K562 (cell line): Measurements from ENCODE around the gene CTSS. TPM values are rescaled to one million over a fixed set of nuclear protein-coding genes. Genes with fewer than 3 reads are reported as not detected.

ENCODE experiments used
- ATAC-seq: fragments of 200-7000 bp; cut with Tn5 transposase; 3 replicates; pipeline ENCODE4 v1.9.1; 2020; ENCODE audit warnings: moderate library complexity
- BruUV-seq: library from RNA; stranded (reverse); fragments of 400-500 nt; replicated peaks from 2 replicates; lab custom pipeline; 2021; lab: Mats Ljungman, UMichigan
- CTCF ChIA-PET: fragments of 300-600 bp; formaldehyde crosslinking; extraction: SDS; loops from one replicate; lab custom pipeline; 2021; ENCODE audit warnings: low intra/inter-chr PET ratio; lab: Yijun Ruan, JAX
- POLR2A ChIA-PET: fragments of 300-600, 350-650 bp; sonication (Branson Sonifier 250); formaldehyde crosslinking; extraction: SDS; loops from one replicate; lab custom pipeline; 2021; ENCODE audit warnings: antibody characterized with exemption, inconsistent platforms; lab: Yijun Ruan, JAX
- DNase-seq, 4 experiments: peaks; one replicate each; pipeline versions ENCODE4 v3.0.0 to v3.0.0-alpha.2; 2011 to 2018; ENCODE audit warnings: low spot score in 3 of 4, mixed read lengths in 3 of 4; ENCODE audit errors: extremely low read depth in 1 of 4
- FAIRE-seq: peaks from 2 replicates; lab custom pipeline; 2011; peaks lifted over from hg19 to GRCh38; lab: Jason Lieb, UNC
- H2AFZ ChIP-seq: 2 replicates; pipeline ENCODE4 v1.6.0; 2011; ENCODE audit warnings: low read depth, low read length, control low read depth, inconsistent platforms
- H3K27ac ChIP-seq: fragments of 200-600 bp; 3 replicates; pipeline ENCODE4 v1.8.0; 2011; ENCODE audit warnings: low read depth, mild to moderate bottlenecking, control low read depth, inconsistent platforms, low read length, moderate library complexity, mixed read lengths; ENCODE audit errors: extremely low read depth
- H3K27me3 ChIP-seq, 2 experiments: fragments of 300-600 bp in 1 of 2; 2 replicates in 1 of 2; 3 replicates in 1 of 2; pipeline versions ENCODE4 v1.6.0 to v1.8.0; 2011; ENCODE audit warnings: inconsistent platforms in 2 of 2, low read length in 2 of 2, mild to moderate bottlenecking in 1 of 2, mixed read lengths in 1 of 2, moderate library complexity in 1 of 2; ENCODE audit not compliant: control insufficient read depth in 2 of 2, insufficient read depth in 2 of 2
- H3K36me3 ChIP-seq: fragments of 300-600 bp; 3 replicates; pipeline ENCODE4 v1.8.0; 2011; ENCODE audit warnings: mild to moderate bottlenecking, low read length, inconsistent platforms; ENCODE audit not compliant: control insufficient read depth, insufficient read depth
- H3K4me1 ChIP-seq, 2 experiments: fragments of 200-600 bp in 1 of 2; replicated peaks in 1 of 2; 2 replicates in 1 of 2; 3 replicates in 1 of 2; pipeline versions ENCODE4 v1.5.1 to v1.8.0; 2011; ENCODE audit warnings: inconsistent platforms in 2 of 2, low read length in 2 of 2, mild to moderate bottlenecking in 1 of 2, mixed read lengths in 1 of 2, moderate library complexity in 1 of 2; ENCODE audit not compliant: control insufficient read depth in 2 of 2, insufficient read depth in 2 of 2
- H3K4me2 ChIP-seq: 2 replicates; pipeline ENCODE4 v1.6.1; 2011; ENCODE audit warnings: low read length, control low read depth, inconsistent platforms, mixed read lengths; ENCODE audit not compliant: insufficient read depth
- H3K4me3 ChIP-seq: fragments of 200-600 bp; sonication (generic), shearing (Covaris generic); 2 replicates; pipeline ENCODE4 v1.5.1; 2016; ENCODE audit warnings: control low read depth, inconsistent platforms
- H3K79me2 ChIP-seq: fragments of 200-600 bp; 3 replicates; pipeline ENCODE4 v1.8.0; 2011; ENCODE audit warnings: low read length, inconsistent platforms; ENCODE audit not compliant: control insufficient read depth, insufficient read depth
- H3K9ac ChIP-seq, 2 experiments: 2 replicates each; pipeline versions ENCODE4 v1.6.0 to v1.6.1; 2011; ENCODE audit warnings: low read depth in 2 of 2, low read length in 2 of 2, control low read depth in 1 of 2, inconsistent platforms in 1 of 2, mild to moderate bottlenecking in 1 of 2, mixed read lengths in 1 of 2; ENCODE audit not compliant: insufficient read depth in 1 of 2
- H3K9me1 ChIP-seq: one replicate; pipeline ENCODE4 v1.6.0; 2011; ENCODE audit warnings: inconsistent platforms, mild to moderate bottlenecking, low read length, moderate library complexity; ENCODE audit not compliant: control insufficient read depth, insufficient read depth
- H3K9me3 ChIP-seq: replicated peaks from 2 replicates; pipeline ENCODE4 v1.5.1; 2011; ENCODE audit warnings: low read depth, low read length, inconsistent platforms; ENCODE audit not compliant: control insufficient read depth, insufficient read depth
- H4K20me1 ChIP-seq: replicated peaks from 2 replicates; pipeline ENCODE4 v1.6.1; 2011; ENCODE audit warnings: low read length, inconsistent platforms, mixed read lengths; ENCODE audit not compliant: control insufficient read depth, insufficient read depth
- ATF2 ChIP-seq: sonication (generic); formaldehyde crosslinking; IDR thresholded peaks from 2 replicates; pipeline ENCODE4 v1.8.1; 2022; ENCODE audit warnings: missing genetic modification reagents
- CHD1 ChIP-seq: fragments of 200-600 bp; sonication (generic); IDR thresholded peaks from one replicate; pipeline ENCODE4 v1.6.1; 2012; ENCODE audit warnings: mild to moderate bottlenecking, moderate library complexity, low read length, inconsistent platforms
- FOS ChIP-seq: IDR thresholded peaks from 3 replicates; pipeline ENCODE4 v1.6.1; 2011; ENCODE audit not compliant: insufficient read length; ENCODE audit errors: extremely low read depth
- ILK ChIP-seq: fragments of 450-650 bp; IDR thresholded peaks from 2 replicates; pipeline ENCODE4 v1.6.1; 2016; ENCODE audit warnings: missing genetic modification characterization, low read depth, mild to moderate bottlenecking, missing compliant biosample characterization, moderate library complexity, borderline replicate concordance
- KDM1A ChIP-seq, 2 experiments: fragments of 450-650 bp; IDR thresholded peaks; 2 replicates each; pipeline ENCODE4 v1.6.1; 2016; ENCODE audit warnings: mild to moderate bottlenecking in 2 of 2
- MAFG ChIP-seq: fragments of 450-650 bp; conservative IDR thresholded peaks from 2 replicates; pipeline ENCODE4 v1.6.1; 2016; ENCODE audit warnings: missing genetic modification characterization, missing compliant biosample characterization
- MAZ ChIP-seq, 2 experiments: fragments of 450-650 bp in 1 of 2; sonication (generic) in 1 of 2; formaldehyde crosslinking; IDR thresholded peaks in 1 of 2; conservative IDR thresholded peaks in 1 of 2; 2 replicates each; pipeline versions ENCODE4 v1.4.0 to v1.5.0; 2020; ENCODE audit warnings: mild to moderate bottlenecking in 1 of 2, missing genetic modification reagents in 1 of 2
- NFIC ChIP-seq: fragments of 450-650 bp; IDR thresholded peaks from 2 replicates; pipeline ENCODE4 v1.6.1; 2017; ENCODE audit warnings: mild to moderate bottlenecking, inconsistent platforms
- POLR2H ChIP-seq: IDR thresholded peaks from 2 replicates; pipeline ENCODE4 v1.6.1; 2016; ENCODE audit warnings: missing genetic modification characterization, low read depth, mild to moderate bottlenecking, control low read depth, missing compliant biosample characterization, moderate library complexity
- PTRF ChIP-seq: fragments of 450-650 bp; IDR thresholded peaks from 2 replicates; pipeline ENCODE4 v1.6.1; 2016; ENCODE audit warnings: mild to moderate bottlenecking, missing genetic modification characterization, missing compliant biosample characterization
- SMARCC2 ChIP-seq: fragments of 450-650 bp; IDR thresholded peaks from 2 replicates; pipeline ENCODE4 v1.6.1; 2017; ENCODE audit warnings: antibody characterized with exemption, moderate library complexity, mild to moderate bottlenecking, low read depth
- ZBTB43 ChIP-seq: sonication (generic); formaldehyde crosslinking; IDR thresholded peaks from 2 replicates; pipeline ENCODE4 v1.8.0; 2023; ENCODE audit warnings: mild to moderate bottlenecking, missing genetic modification reagents
- ZNF124 ChIP-seq: sonication (generic); formaldehyde crosslinking; IDR thresholded peaks from 2 replicates; pipeline ENCODE4 v1.8.1; 2022; ENCODE audit warnings: missing genetic modification reagents
- ZSCAN29 ChIP-seq: fragments of 450-650 bp; IDR thresholded peaks from 2 replicates; pipeline ENCODE4 v1.6.1; 2017
- WGBS: fragments of 100-300 bp; shearing (Covaris generic); methylation state at CpG from one replicate; pipeline ENCODE4 v1.1.6; 2016; ENCODE audit warnings: low coverage, mixed read lengths; ENCODE audit not compliant: insufficient coverage; ENCODE audit errors: missing lambda C conversion rate; 5-methylcytosine and 5-hydroxymethylcytosine counted together
- in situ Hi-C: fragments of 300-500 bp; cut with MboI; formaldehyde crosslinking; loops from 4 replicates; pipeline ENCODE4 v1.15.0; 2018; ENCODE audit warnings: inconsistent platforms, mixed read lengths
- intact Hi-C: fragments of 100-400 bp; cut with micrococcal nuclease; formaldehyde crosslinking; loops from 2 replicates; pipeline ENCODE4 v1.14.2; 2022
- polyA plus RNA-seq, 8 experiments: library from polyadenylated mRNA; depleted of rRNA in 4 of 8; stranded (reverse) in 5 of 8; unstranded in 3 of 8; fragments of >200 nt; fragmentation: Nextera tagmentation in 2 of 8; fragmentation: Illumina TruSeq in 1 of 8; extraction: Ambion mirVana in 2 of 8; extraction: Trizol in 1 of 8; gene quantifications; 2 replicates each; pipeline versions ENCODE4 v1.2.1 to v1.2.3, GENCODE V29; 2011 to 2014; ENCODE audit warnings: inconsistent platforms in 1 of 8, missing spikeins in 1 of 8
- total RNA-seq, 7 experiments: library from RNA; depleted of rRNA in 6 of 7; stranded (reverse); fragments of >200 nt in 6 of 7; fragmentation: Illumina TruSeq in 2 of 7; extraction: Trizol in 2 of 7; gene quantifications; 2 replicates each; pipeline versions ENCODE4 v1.2.1 to v1.2.3, GENCODE V29; 2011 to 2021; ENCODE audit warnings: low replicate concordance in 1 of 7

The CTSS gene
- total and polyA plus RNA-seq, 9 of the 15 experiments (the other 6 are each of a cell fraction or from before 2014, with no cell fraction given): 8.6 to 24.9 (median 10.3) TPM

GRCh38 chr1:150780510-150780909 is 14.9 kb upstream of the CTSS start:
- CTCF ChIA-PET: no interaction called here

GRCh38 chr1:150778409-150778808 is 12.8 kb upstream of the CTSS start:
- ChIA-PET CTCF (no interaction called here), POLR2A (interaction anchor here (0.6 kb wide), 1 partner anchor 87 kb away, joined by 5 read pairs; no protein-coding TSS in a partner anchor)
- H3K9me3 ChIP-seq: no peaks in the 10 kb centered on the region
- in situ Hi-C loops (no loop called here), intact Hi-C loops (no loop called here)
- H3K4me3 ChIP-seq: no peak overlapping the region
- 50% methylated on average over 1 of the region's 1 CpG for WGBS
- peaks cover 0 to 4% of the 10 kb centered on the region in 2 experiments; a peak in 2 of 5 replicates for H3K4me1 ChIP-seq
- H4K20me1 ChIP-seq: no peaks in the 10 kb centered on the region
- no peak overlapping the region for H3K9ac ChIP-seq
- no peaks in the 10 kb centered on the region for H3K79me2 ChIP-seq
- no peak overlapping the region for H3K4me2 ChIP-seq
- ATAC-seq (no peak), DNase-seq (no peak), FAIRE-seq (no peak)
- BruUV-seq: no TSS peak
- no peak overlapping the region for H3K27ac ChIP-seq
- no peaks in the 10 kb centered on the region for H3K27me3 ChIP-seq
- 0 out of 2 replicates have a peak overlapping the region, but pooled peaks have one; percentile 1 for H2AFZ ChIP-seq
- no peaks in the 10 kb centered on the region for H3K36me3 ChIP-seq
- H3K9me1 ChIP-seq: no peaks in the 10 kb centered on the region
- TF ChIP-seq POLR2H (no peak), FOS (no peak), ATF2 (CRISPR knock-in tag) (no peak), MAFG (tag) (no peak), ZSCAN29 (no peak), SMARCC2 (no peak), MAZ (CRISPR knock-in tag; conservative IDR thresholded peaks at IDR 0.05 in 1 of 2, IDR thresholded peaks at IDR 0.05 in 1 of 2) (no peak), ZBTB43 (CRISPR knock-in tag) (no peak), KDM1A (IDR thresholded peaks at IDR 0.05) (no peak), CHD1 (no peak), ZNF124 (no peak), PTRF (no peak)

More at GRCh38 chr1:150780510-150780909, 14.9 kb upstream of the CTSS start:
- DNase-seq: no peak
- TF ChIP-seq ILK (tag): no peak
- TF ChIP-seq NFIC: peak; percentile 70
- 8% methylated on average over 1 of the region's 3 CpGs for WGBS
- Histone ChIP-seq H4K20me1 (no peaks in the 10 kb centered on the region), H3K4me1 (peaks cover 0 to 4% of the 10 kb centered on the region in 2 experiments; a peak in 2 of 5 replicates), H3K4me2 (no peak overlapping the region), H3K27ac (no peak overlapping the region), H2AFZ (no peak overlapping the region), H3K9ac (no peak overlapping the region), H3K4me3 (no peak overlapping the region), H3K36me3 (no peaks in the 10 kb centered on the region), H3K27me3 (no peaks in the 10 kb centered on the region), H3K79me2 (no peaks in the 10 kb centered on the region), H3K9me1 (no peaks in the 10 kb centered on the region), H3K9me3 (no peaks in the 10 kb centered on the region)
- no peak for FAIRE-seq
- intact Hi-C loops (no loop called here), in situ Hi-C loops (no loop called here)
- POLR2A ChIA-PET: no interaction called here
- BruUV-seq: no TSS peak
- ATAC-seq: no peak
